Endothelial cell of umbilical vein (primary cell): ENCODE results near the gene PDE4B. TPM values are rescaled to one million over a fixed set of nuclear protein-coding genes. Genes with fewer than 3 reads are reported as not detected.

Experiments
- BruUV-seq: library from RNA; stranded (reverse); fragments of 400-500 nt; replicated peaks from 2 replicates; lab custom pipeline; 2021; lab: Mats Ljungman, UMichigan
- CTCF ChIA-PET: fragments of 300-600, 350-600 bp; sonication (Branson Sonifier 250); formaldehyde crosslinking; loops from one replicate; lab custom pipeline; 2021; ENCODE audit warnings: antibody characterized with exemption, inconsistent platforms; lab: Charles Lee
- POLR2A ChIA-PET: fragments of 300-600, 350-600 bp; sonication (Branson Sonifier 250); formaldehyde crosslinking; loops from one replicate; lab custom pipeline; 2021; ENCODE audit warnings: antibody characterized with exemption, inconsistent platforms; lab: Charles Lee
- DNase-seq: peaks from one replicate; pipeline ENCODE4 v3.0.0-alpha.2; 2011; ENCODE audit warnings: low read depth, low spot score
- FAIRE-seq: peaks from 2 replicates; lab custom pipeline; 2011; peaks lifted over from hg19 to GRCh38; lab: Jason Lieb, UNC
- H2AFZ ChIP-seq: 2 replicates; pipeline ENCODE4 v1.6.0; 2012; ENCODE audit warnings: low read depth, low read length, control low read depth, inconsistent platforms
- H3K27ac ChIP-seq: 2 replicates; pipeline ENCODE4 v1.5.1; 2011; ENCODE audit warnings: low read depth, mild to moderate bottlenecking, control low read depth, low read length, moderate library complexity; ENCODE audit not compliant: insufficient read depth
- H3K27me3 ChIP-seq, 2 experiments: 2 replicates each; pipeline versions ENCODE4 v1.6.0 to v1.6.1; 2011; ENCODE audit warnings: low read length in 2 of 2, mixed read lengths in 1 of 2; ENCODE audit not compliant: control insufficient read depth in 2 of 2, insufficient read depth in 2 of 2
- H3K36me3 ChIP-seq, 2 experiments: 2 replicates in 1 of 2; 3 replicates in 1 of 2; pipeline ENCODE4 v1.5.1; 2011; ENCODE audit warnings: low read length in 2 of 2, mild to moderate bottlenecking in 1 of 2, moderate library complexity in 1 of 2; ENCODE audit not compliant: control insufficient read depth in 2 of 2, insufficient read depth in 2 of 2; ENCODE audit errors: extremely low read depth in 1 of 2
- H3K4me1 ChIP-seq: 3 replicates; pipeline ENCODE4 v1.5.1; 2011; ENCODE audit warnings: mild to moderate bottlenecking, low read length; ENCODE audit not compliant: control insufficient read depth, insufficient read depth; ENCODE audit errors: extremely low read depth
- H3K4me2 ChIP-seq: 2 replicates; pipeline ENCODE4 v1.6.1; 2011; ENCODE audit warnings: low read length, control low read depth, mixed read lengths; ENCODE audit not compliant: insufficient read depth
- H3K4me3 ChIP-seq, 3 experiments: fragments of 200-600 bp in 1 of 3; sonication (generic), shearing (Covaris generic) in 1 of 3; replicated peaks in 1 of 3; 2 replicates each; pipeline ENCODE4 v1.5.1; 2011 to 2016; ENCODE audit warnings: control low read depth in 3 of 3, low read length in 3 of 3, mild to moderate bottlenecking in 2 of 3, inconsistent platforms in 1 of 3, low read depth in 1 of 3, moderate library complexity in 1 of 3; ENCODE audit not compliant: insufficient read depth in 1 of 3
- H3K79me2 ChIP-seq: 2 replicates; pipeline ENCODE4 v1.6.0; 2012; ENCODE audit warnings: low read length, inconsistent platforms; ENCODE audit not compliant: control insufficient read depth, insufficient read depth
- H3K9ac ChIP-seq: replicated peaks from 2 replicates; pipeline ENCODE3; 2011; ENCODE audit warnings: low read length, control low read depth; ENCODE audit not compliant: insufficient read depth; ENCODE audit errors: extremely low read depth
- H3K9me1 ChIP-seq: replicated peaks from 3 replicates; pipeline ENCODE4 v1.6.0; 2011; ENCODE audit warnings: mild to moderate bottlenecking, low read length; ENCODE audit not compliant: control insufficient read depth, insufficient read depth; ENCODE audit errors: extremely low read depth
- H3K9me3 ChIP-seq: replicated peaks from 2 replicates; pipeline ENCODE4 v1.5.1; 2012; ENCODE audit warnings: low read length, inconsistent platforms; ENCODE audit not compliant: control insufficient read depth, insufficient read depth
- H4K20me1 ChIP-seq: replicated peaks from 2 replicates; pipeline ENCODE3; 2011; ENCODE audit warnings: mild to moderate bottlenecking, low read length; ENCODE audit not compliant: control insufficient read depth, insufficient read depth; ENCODE audit errors: extremely low read depth
- EZH2 ChIP-seq: IDR thresholded peaks from 2 replicates; pipeline ENCODE4 v1.6.1; 2012; ENCODE audit warnings: borderline replicate concordance, low read depth, mild to moderate bottlenecking, moderate library complexity, low read length, inconsistent platforms; ENCODE audit not compliant: severe bottlenecking
- FOS ChIP-seq: IDR thresholded peaks from 2 replicates; pipeline ENCODE4 v1.6.1; 2011; ENCODE audit warnings: mild to moderate bottlenecking, low read length, moderate library complexity, borderline replicate concordance; ENCODE audit not compliant: insufficient read depth
- GATA2 ChIP-seq: IDR thresholded peaks from 2 replicates; pipeline ENCODE4 v1.7.0; 2011; ENCODE audit warnings: low read depth, mild to moderate bottlenecking, moderate library complexity, mixed read lengths, low read length; ENCODE audit not compliant: insufficient read length, insufficient read depth
- JUN ChIP-seq: IDR thresholded peaks from 2 replicates; pipeline ENCODE4 v1.6.1; 2011; ENCODE audit warnings: borderline replicate concordance, low read depth; ENCODE audit not compliant: insufficient read length, insufficient read depth
- MYC ChIP-seq: IDR thresholded peaks from one replicate; pipeline ENCODE4 v1.6.1; 2011; ENCODE audit warnings: mild to moderate bottlenecking, low read depth, low read length
- POLR2A ChIP-seq: IDR thresholded peaks from 2 replicates; pipeline ENCODE4 v1.6.1; 2012; ENCODE audit warnings: low read depth, mild to moderate bottlenecking, control low read depth, low read length
- POLR2AphosphoS5 ChIP-seq: IDR thresholded peaks from 2 replicates; pipeline ENCODE4 v1.6.1; 2012; ENCODE audit warnings: low read depth, mild to moderate bottlenecking, control low read depth, low read length, moderate library complexity; ENCODE audit not compliant: insufficient read depth
- dilution Hi-C: fragments of 300-500 bp; cut with MboI; formaldehyde crosslinking; loops from one replicate; pipeline ENCODE4 v1.15.0; 2019; ENCODE audit warnings: low sequenced_read_pairs; ENCODE audit not compliant: extremely low pct_ligation_motif_present
- intact Hi-C: fragments of 100-400 bp; cut with micrococcal nuclease; formaldehyde crosslinking; loops from one replicate; pipeline ENCODE4 v1.10.0; 2022
- polyA plus RNA-seq, 4 experiments: library from polyadenylated mRNA; depleted of rRNA in 3 of 4; stranded (reverse) in 3 of 4; unstranded in 1 of 4; fragments of >200 nt; gene quantifications; 2 replicates each; pipeline versions ENCODE4 v1.2.1 to v1.2.3, GENCODE V29; 2011 to 2012; ENCODE audit warnings: missing spikeins in 1 of 4
- total RNA-seq: library from RNA; stranded (reverse); gene quantifications from 2 replicates; pipeline ENCODE4 v1.2.3, GENCODE V29; 2021
- TF ChIP-seq, protein P1 (sequence below), 2 donors: IDR thresholded peaks; 1 replicate in 1 of 2; 2 replicates in 1 of 2; pipeline ENCODE4 v1.5.1; 2011; ENCODE audit warnings: low read length in 2 of 2, mild to moderate bottlenecking in 2 of 2, moderate library complexity in 2 of 2, control low read depth in 1 of 2, inconsistent platforms in 1 of 2, low read depth in 1 of 2; ENCODE audit not compliant: insufficient read depth in 1 of 2; ENCODE audit errors: extremely low read depth in 1 of 2

Gene PDE4B
- total and polyA plus RNA-seq, 2 donors (not counting 3 experiments of a cell fraction or from before 2014, with no cell fraction given), result 63.5 to 69.8 TPM

DNA sequence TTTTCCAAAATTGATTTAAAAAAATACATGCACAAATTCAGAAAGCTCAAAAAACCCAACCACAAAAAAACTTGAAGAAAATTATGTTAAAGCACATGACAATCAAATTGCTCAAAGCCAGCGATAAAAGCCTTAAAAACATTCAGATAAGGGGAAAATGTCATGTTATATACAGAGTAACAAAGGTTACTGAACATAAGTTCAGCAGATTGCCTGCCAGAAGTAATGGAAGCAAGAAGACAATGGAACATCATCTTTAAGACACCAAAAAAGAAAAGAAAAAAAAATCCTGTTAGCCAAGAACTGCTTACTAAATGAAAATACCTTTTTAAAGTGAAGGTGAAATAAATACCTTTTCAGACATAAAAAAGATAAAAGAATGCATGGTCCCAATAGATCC is 594.0 kb downstream of the PDE4B start:
- Histone ChIP-seq H3K4me1 (no peaks in the 10 kb centered on the region), H4K20me1 (no peaks in the 10 kb centered on the region), H3K4me2 (no peak overlapping the region), H3K36me3 (no peaks in the 10 kb centered on the region), H3K27me3 (no peaks in the 10 kb centered on the region), H2AFZ (no peak overlapping the region), H3K9me1 (no peaks in the 10 kb centered on the region), H3K79me2 (no peaks in the 10 kb centered on the region), H3K9me3 (no peaks in the 10 kb centered on the region), H3K4me3 (no peak overlapping the region), H3K27ac (no peak overlapping the region), H3K9ac (no peak overlapping the region)
- FAIRE-seq (no peak), DNase-seq (no peak)
- no peak for TF ChIP-seq EZH2
- TF ChIP-seq MYC, result no peak
- no peak for TF ChIP-seq GATA2
- TF ChIP-seq, protein P1, sequence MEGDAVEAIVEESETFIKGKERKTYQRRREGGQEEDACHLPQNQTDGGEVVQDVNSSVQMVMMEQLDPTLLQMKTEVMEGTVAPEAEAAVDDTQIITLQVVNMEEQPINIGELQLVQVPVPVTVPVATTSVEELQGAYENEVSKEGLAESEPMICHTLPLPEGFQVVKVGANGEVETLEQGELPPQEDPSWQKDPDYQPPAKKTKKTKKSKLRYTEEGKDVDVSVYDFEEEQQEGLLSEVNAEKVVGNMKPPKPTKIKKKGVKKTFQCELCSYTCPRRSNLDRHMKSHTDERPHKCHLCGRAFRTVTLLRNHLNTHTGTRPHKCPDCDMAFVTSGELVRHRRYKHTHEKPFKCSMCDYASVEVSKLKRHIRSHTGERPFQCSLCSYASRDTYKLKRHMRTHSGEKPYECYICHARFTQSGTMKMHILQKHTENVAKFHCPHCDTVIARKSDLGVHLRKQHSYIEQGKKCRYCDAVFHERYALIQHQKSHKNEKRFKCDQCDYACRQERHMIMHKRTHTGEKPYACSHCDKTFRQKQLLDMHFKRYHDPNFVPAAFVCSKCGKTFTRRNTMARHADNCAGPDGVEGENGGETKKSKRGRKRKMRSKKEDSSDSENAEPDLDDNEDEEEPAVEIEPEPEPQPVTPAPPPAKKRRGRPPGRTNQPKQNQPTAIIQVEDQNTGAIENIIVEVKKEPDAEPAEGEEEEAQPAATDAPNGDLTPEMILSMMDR (IDR thresholded peaks at IDR 0.05; ENCODE audit: extremely low read depth in 1 of 2, insufficient read depth in 1 of 2, low read depth in 1 of 2, low read length in 2 of 2), result no peak
- no peak for TF ChIP-seq POLR2A
- TF ChIP-seq JUN, result no peak
- POLR2A ChIA-PET, result no interaction called here
- dilution Hi-C loops (no loop called here), intact Hi-C loops (no loop called here)
- BruUV-seq, result no TSS peak
- CTCF ChIA-PET, result no interaction called here

DNA sequence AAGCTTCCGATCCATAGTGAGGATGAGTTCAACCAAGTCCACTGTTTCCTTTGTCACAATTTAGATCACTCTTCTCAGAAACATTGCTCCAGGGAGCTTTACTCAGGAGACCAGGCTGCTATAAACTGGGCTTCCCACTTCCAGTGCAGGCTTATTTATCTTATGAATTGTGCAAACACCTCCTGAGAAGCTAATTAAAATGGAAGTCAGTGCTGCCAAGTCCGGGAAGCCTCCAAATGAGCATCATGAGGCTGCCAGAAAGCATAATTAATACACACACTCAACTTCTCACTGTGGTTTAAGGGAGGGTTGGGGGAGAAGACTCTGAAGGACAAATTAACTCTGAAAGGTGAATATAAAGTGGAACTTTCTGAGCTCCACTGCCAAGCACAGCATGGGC is 596.2 kb downstream of the PDE4B start:
- no TSS peak for BruUV-seq
- ChIA-PET POLR2A (no interaction called here), CTCF (interaction anchor here (1.2 kb wide), 1 partner anchor 49 kb away, joined by 3 read pairs; no protein-coding TSS in a partner anchor)
- DNase-seq (no peak), FAIRE-seq (no peak)
- Histone ChIP-seq H3K4me1 (no peaks in the 10 kb centered on the region), H3K9me3 (no peaks in the 10 kb centered on the region), H3K4me3 (no peak overlapping the region), H3K79me2 (no peaks in the 10 kb centered on the region), H3K9ac (no peak overlapping the region), H3K27me3 (no peaks in the 10 kb centered on the region), H2AFZ (no peak overlapping the region), H3K4me2 (no peak overlapping the region), H3K9me1 (no peaks in the 10 kb centered on the region), H3K36me3 (no peaks in the 10 kb centered on the region), H4K20me1 (no peaks in the 10 kb centered on the region), H3K27ac (no peak overlapping the region)
- intact Hi-C loops, result no loop called here
- dilution Hi-C loops, result no loop called here
- TF ChIP-seq POLR2AphosphoS5 (no peak), FOS (no peak), EZH2 (no peak), POLR2A (no peak), JUN (no peak)
